ENCODE results near the gene HLCS.

HLCS gene

GRCh38 chr21:36745459-36745858 lies 221.0 kb downstream of the HLCS start:
- no peak for TF ChIP-seq CTCF (conservative IDR thresholded peaks at IDR 0.05; ENCODE audit: control insufficient read depth, insufficient read depth, low read depth, low read length)
- no peak for DNase-seq (ENCODE audit: low read depth)
- H3K4me3 ChIP-seq (ENCODE audit: control insufficient read depth, low read depth, low read length) = no peak overlapping the region

GRCh38 chr21:36744560-36745231 lies 221.8 kb downstream of the HLCS start:
- no peak for DNase-seq (ENCODE audit: low read depth)
- no peak overlapping the region for H3K4me3 ChIP-seq (ENCODE audit: control insufficient read depth, low read depth, low read length)
- no peak for TF ChIP-seq CTCF (conservative IDR thresholded peaks at IDR 0.05; ENCODE audit: control insufficient read depth, insufficient read depth, low read depth, low read length)

- TF ChIP-seq CTCF (conservative IDR thresholded peaks at IDR 0.05; ENCODE audit: control insufficient read depth, insufficient read depth, low read depth, low read length) = no peak
- no peak overlapping the region for H3K4me3 ChIP-seq (ENCODE audit: control insufficient read depth, low read depth, low read length)
- no peak for DNase-seq (ENCODE audit: low read depth)
Measured at GRCh38 chr21:36744190-36744559, 222.3 kb downstream of the HLCS start.

GRCh38 chr21:36743446-36743845 lies 223.0 kb downstream of the HLCS start:
- no peak overlapping the region for H3K4me3 ChIP-seq (ENCODE audit: control insufficient read depth, low read depth, low read length)
- DNase-seq (ENCODE audit: low read depth) = no peak
- TF ChIP-seq CTCF (conservative IDR thresholded peaks at IDR 0.05; ENCODE audit: control insufficient read depth, insufficient read depth, low read depth, low read length) = no peak

GRCh38 chr21:36743008-36743407 lies 223.5 kb downstream of the HLCS start:
- no peak for TF ChIP-seq CTCF (conservative IDR thresholded peaks at IDR 0.05; ENCODE audit: control insufficient read depth, insufficient read depth, low read depth, low read length)
- no peak for DNase-seq (ENCODE audit: low read depth)

GRCh38 chr21:36741506-36741905 lies 225.0 kb downstream of the HLCS start:
- no peak overlapping the region for H3K4me3 ChIP-seq (ENCODE audit: control insufficient read depth, low read depth, low read length)
- DNase-seq (ENCODE audit: low read depth) = no peak
- no peak for TF ChIP-seq CTCF (conservative IDR thresholded peaks at IDR 0.05; ENCODE audit: control insufficient read depth, insufficient read depth, low read depth, low read length)

More at GRCh38 chr21:36743008-36743407, 223.5 kb downstream of the HLCS start:
- no peak overlapping the region for H3K4me3 ChIP-seq (ENCODE audit: control insufficient read depth, low read depth, low read length)
